ENCODE results near the gene SKAP2.

The SKAP2 gene

DNA sequence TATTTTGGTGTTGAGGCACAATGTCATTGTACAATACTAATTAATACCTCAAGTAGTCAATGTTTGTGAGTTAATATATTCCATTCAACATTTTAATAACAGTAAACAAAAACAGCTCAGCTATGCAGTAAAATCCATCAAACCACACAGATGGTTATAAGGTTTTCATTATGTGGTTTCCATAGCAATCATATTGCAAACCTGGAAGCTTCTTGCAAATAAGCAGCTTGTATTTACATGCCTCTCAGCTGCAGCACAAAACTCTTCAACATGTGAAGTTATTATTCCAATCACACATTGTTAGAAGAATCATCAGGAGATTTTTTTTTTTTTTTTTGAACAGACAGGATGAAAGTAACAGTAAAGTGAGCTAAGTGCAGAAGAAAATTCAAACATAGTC, 170.2 kb downstream of the SKAP2 start:
- DNase-seq (ENCODE audit: low read depth): no peak
- no peak overlapping the region for H3K4me3 ChIP-seq (ENCODE audit: low read depth, low read length)
- TF ChIP-seq, protein P1, sequence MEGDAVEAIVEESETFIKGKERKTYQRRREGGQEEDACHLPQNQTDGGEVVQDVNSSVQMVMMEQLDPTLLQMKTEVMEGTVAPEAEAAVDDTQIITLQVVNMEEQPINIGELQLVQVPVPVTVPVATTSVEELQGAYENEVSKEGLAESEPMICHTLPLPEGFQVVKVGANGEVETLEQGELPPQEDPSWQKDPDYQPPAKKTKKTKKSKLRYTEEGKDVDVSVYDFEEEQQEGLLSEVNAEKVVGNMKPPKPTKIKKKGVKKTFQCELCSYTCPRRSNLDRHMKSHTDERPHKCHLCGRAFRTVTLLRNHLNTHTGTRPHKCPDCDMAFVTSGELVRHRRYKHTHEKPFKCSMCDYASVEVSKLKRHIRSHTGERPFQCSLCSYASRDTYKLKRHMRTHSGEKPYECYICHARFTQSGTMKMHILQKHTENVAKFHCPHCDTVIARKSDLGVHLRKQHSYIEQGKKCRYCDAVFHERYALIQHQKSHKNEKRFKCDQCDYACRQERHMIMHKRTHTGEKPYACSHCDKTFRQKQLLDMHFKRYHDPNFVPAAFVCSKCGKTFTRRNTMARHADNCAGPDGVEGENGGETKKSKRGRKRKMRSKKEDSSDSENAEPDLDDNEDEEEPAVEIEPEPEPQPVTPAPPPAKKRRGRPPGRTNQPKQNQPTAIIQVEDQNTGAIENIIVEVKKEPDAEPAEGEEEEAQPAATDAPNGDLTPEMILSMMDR (IDR thresholded peaks at IDR 0.05; ENCODE audit: low read depth, low read length, missing control alignments): no peak

DNA sequence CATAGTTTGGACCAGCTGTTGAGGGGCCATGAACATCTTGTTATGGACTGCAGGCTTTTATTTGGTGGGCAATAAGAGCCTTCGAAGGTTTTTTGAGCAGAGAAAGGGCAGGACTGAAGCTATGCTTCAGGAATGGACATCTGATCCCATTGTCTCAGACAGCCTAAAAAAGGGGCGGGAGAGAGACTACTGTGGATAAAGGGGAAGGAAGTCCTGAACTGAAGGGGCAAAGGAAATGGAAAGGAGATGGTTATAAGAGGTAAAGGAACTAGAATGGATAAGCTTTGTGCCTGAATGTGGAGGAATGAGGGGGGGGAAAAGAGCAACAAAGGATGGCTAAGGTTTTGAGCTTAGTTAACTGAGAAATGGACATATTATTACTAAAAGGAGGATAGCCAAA, 172.5 kb downstream of the SKAP2 start:
- DNase-seq (ENCODE audit: low read depth): no peak
- H3K4me3 ChIP-seq (ENCODE audit: low read depth, low read length): no peak overlapping the region
- TF ChIP-seq, protein P1 (IDR thresholded peaks at IDR 0.05; ENCODE audit: low read depth, low read length, missing control alignments): no peak

DNA sequence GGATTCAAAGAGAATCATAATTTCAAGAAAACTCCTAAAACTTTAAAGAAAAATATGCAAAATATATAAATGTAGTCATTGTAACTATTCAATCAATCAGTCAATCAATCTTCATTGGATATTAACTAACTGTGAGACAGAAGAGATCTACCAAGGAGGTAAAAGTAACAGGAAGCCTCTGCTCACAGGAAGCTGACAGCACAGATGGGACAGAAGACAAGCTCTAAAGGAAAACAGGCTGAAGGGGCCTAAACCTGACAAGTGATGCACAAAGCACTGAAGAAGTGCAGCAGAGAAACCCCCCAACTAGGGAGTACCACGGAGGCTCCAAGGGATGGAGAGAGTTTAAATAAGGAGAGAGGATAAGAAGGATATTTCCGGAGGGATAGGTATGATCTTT, 173.0 kb downstream of the SKAP2 start:
- DNase-seq (ENCODE audit: low read depth): no peak
- TF ChIP-seq, protein P1 (IDR thresholded peaks at IDR 0.05; ENCODE audit: low read depth, low read length, missing control alignments): no peak
- H3K4me3 ChIP-seq (ENCODE audit: low read depth, low read length): no peak overlapping the region

DNA sequence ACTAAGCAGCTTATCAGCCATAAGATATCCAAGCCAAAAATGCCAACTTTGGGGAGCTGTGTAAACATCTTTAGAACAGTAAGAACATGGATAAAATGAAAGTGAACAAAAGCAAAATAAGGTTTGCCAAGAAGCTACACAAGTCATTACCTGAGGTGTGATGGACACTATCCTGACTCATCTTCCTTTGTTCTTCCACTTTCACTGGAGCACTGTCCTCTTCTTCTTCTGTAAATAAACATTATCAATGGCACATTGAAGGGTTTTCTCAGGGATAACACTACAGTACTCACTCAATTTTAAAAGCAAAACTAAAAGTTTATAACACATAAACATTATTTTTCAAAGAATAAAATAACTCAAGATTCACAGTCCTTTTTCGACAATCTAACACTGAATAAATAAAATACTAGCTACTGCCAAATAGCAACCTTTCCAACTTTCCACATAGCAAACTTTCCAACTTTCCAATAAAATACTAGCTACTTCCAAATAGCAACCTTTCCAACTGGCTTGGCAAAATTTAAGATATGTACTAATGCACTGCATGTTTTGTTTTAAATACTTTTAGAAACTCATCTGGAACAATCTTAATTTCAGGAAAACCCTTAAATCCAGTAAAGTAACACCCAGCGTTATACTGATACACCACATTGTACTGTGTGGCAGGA, 174.1 kb downstream of the SKAP2 start:
- no peak for DNase-seq (ENCODE audit: low read depth)
- TF ChIP-seq, protein P1 (IDR thresholded peaks at IDR 0.05; ENCODE audit: low read depth, low read length, missing control alignments): no peak
- no peak overlapping the region for H3K4me3 ChIP-seq (ENCODE audit: low read depth, low read length)

DNA sequence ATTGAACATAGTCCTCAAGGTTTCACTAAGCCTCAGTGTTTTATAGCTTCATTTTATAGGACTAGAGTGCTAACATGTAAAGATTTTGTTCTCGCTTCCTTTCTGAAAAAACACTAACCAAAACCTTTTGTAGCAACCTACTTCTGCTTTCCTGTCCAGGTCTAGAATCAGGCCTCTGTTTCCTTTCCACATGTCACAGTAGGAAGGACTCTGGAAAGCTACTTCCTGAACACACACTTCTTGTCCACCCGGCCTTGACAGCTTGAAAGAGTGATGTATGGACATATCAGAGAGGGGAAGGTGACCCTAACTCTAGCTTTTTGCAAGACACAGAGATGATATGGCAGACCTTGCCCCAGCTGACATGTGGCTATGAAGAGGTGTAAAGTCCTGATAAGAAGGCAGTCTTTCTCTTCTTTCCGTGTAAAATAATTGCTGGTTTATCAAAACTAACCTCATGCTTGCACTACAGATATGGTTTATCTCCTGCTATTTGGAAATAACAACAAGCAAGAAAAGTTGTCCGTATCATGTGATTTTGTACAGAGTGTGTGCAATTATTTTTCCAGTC, 175.4 kb downstream of the SKAP2 start:
- TF ChIP-seq, protein P1 (IDR thresholded peaks at IDR 0.05; ENCODE audit: low read depth, low read length, missing control alignments): no peak
- DNase-seq (ENCODE audit: low read depth): peak; percentile 31
- no peak overlapping the region for H3K4me3 ChIP-seq (ENCODE audit: low read depth, low read length)

DNA sequence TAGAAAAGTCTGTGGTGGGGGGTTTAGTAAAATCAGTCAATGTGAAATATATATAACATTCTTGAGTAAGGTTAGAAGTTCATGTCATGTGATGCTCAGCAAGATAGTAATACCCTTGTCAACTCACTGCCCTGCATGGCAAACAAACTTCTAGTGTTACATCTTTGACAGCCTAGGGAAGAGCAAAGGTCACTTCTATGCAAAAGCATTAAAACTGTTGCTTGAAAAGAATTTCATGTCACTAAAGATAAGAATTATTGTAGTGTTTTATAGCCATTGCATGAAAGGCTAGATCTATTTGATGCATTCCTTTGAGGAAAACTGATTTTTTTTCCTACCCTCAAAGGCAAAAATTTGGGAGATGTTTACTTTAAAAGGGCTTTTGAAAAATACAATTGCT, 176.0 kb downstream of the SKAP2 start:
- no peak overlapping the region for H3K4me3 ChIP-seq (ENCODE audit: low read depth, low read length)
- no peak for DNase-seq (ENCODE audit: low read depth)
- TF ChIP-seq, protein P1 (IDR thresholded peaks at IDR 0.05; ENCODE audit: low read depth, low read length, missing control alignments): no peak

DNA sequence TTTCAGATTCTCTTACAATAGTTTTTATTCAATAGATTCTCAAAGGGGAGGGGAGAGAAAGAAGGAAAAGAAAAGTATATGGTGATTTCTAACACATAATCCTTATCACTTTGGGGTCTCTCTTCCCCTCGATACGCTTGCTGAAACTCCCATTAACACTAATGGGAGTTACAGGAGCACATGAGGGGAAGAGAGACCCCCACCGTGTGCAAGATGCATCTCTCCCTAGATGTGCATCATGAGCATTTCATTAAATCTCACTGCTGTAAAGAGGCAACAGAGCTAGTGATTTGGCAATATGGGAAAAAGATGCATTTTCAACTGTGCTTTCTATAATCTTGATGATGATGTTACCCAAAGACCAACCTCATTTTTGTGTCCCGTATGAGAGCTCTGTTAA, 177.4 kb downstream of the SKAP2 start:
- DNase-seq (ENCODE audit: low read depth): no peak
- TF ChIP-seq, protein P1 (IDR thresholded peaks at IDR 0.05; ENCODE audit: low read depth, low read length, missing control alignments): no peak
- no peak overlapping the region for H3K4me3 ChIP-seq (ENCODE audit: low read depth, low read length)

Data from GM12864 (cell line).